Activated T-helper 2 cell treated with anti-CD3 and anti-CD28 coated beads, Interferon-gamma antibody, Interleukin-2, Interleukin-4, amounts not matched to agents 10 μg/mL and 5 μg/mL and 100 μg/mL, durations not matched to agents 14 hours and 24 hours and 36 hours (primary cell): ENCODE data around the gene LYPD6. TPM values are rescaled to one million over a fixed set of nuclear protein-coding genes. Genes with fewer than 3 reads are reported as not detected.
"Not testable (repeated sequence)": the region's sequence is repeated elsewhere in the genome, so short reads cannot be mapped to it uniquely, and the experiment has no call there.

ENCODE experiments used
- DNase-seq: peaks from one replicate; pipeline ENCODE4 v3.0.0; 2021; ENCODE audit warnings: low spot score
- H3K27ac Mint-ChIP-seq: one replicate; pipeline ENCODE4 v1.8.0; 2021; ENCODE audit warnings: mixed read lengths
- H3K27me3 Mint-ChIP-seq: one replicate; pipeline ENCODE4 v1.8.0; 2021; ENCODE audit warnings: low read depth, mixed read lengths
- H3K36me3 Mint-ChIP-seq: one replicate; pipeline ENCODE4 v1.8.0; 2021; ENCODE audit warnings: low read depth, mixed read lengths
- H3K4me1 Mint-ChIP-seq: one replicate; pipeline ENCODE4 v1.8.0; 2021; ENCODE audit warnings: low read depth, mixed read lengths
- H3K4me3 Mint-ChIP-seq: one replicate; pipeline ENCODE4 v1.8.0; 2021; ENCODE audit warnings: low read depth, mild to moderate bottlenecking, moderate library complexity, mixed read lengths
- H3K9me3 Mint-ChIP-seq: one replicate; pipeline ENCODE4 v1.8.0; 2021; ENCODE audit warnings: mixed read lengths
- intact Hi-C: fragments of 100-400 bp; cut with micrococcal nuclease; formaldehyde crosslinking; loops from one replicate; pipeline ENCODE4 v1.15.1; 2023
- total RNA-seq: library from RNA; stranded (reverse); gene quantifications from 2 replicates; pipeline ENCODE4 v1.2.3, GENCODE V29; 2022

Gene LYPD6
- not detected in 2 replicates for total RNA-seq

- Mint-ChIP-seq H3K4me1 (no peaks in the 10 kb centered on the region), H3K36me3 (no peaks in the 10 kb centered on the region), H3K4me3 (no peak within 1 kb of the TSS), H3K27ac (no peak within 1 kb of the TSS), H3K9me3 (no peaks in the 10 kb centered on the region), H3K27me3 (peaks cover 52% of the 10 kb centered on the region)
- intact Hi-C loops = no loop called here
- DNase-seq = no peak
Observed at GRCh38 chr2:149330127-149331022, at the start of gene LYPD6. LYPD6 (plus strand) TSS chr2:149330587; CDS start chr2:149437709, 107,122 bp downstream.

- Mint-ChIP-seq H3K36me3 (no peaks in the 10 kb centered on the region), H3K4me3 (no peak overlapping the region), H3K4me1 (no peaks in the 10 kb centered on the region), H3K9me3 (no peaks in the 10 kb centered on the region), H3K27me3 (no peaks in the 10 kb centered on the region), H3K27ac (no peak overlapping the region)
- DNase-seq = no peak
- intact Hi-C loops = no loop called here
Observed at GRCh38 chr2:149281441-149281840, 48.9 kb upstream of the LYPD6 start.

- no peaks in the 10 kb centered on the region for H3K4me1 Mint-ChIP-seq
- intact Hi-C loops = no loop called here
- no peak overlapping the region for H3K27ac Mint-ChIP-seq
- no peak overlapping the region for H3K4me3 Mint-ChIP-seq
- DNase-seq = no peak
- H3K36me3 Mint-ChIP-seq = no peaks in the 10 kb centered on the region
- H3K27me3 Mint-ChIP-seq = peaks cover 2% of the 10 kb centered on the region
- no peaks in the 10 kb centered on the region for H3K9me3 Mint-ChIP-seq
Observed at GRCh38 chr2:149290662-149291061, 39.7 kb upstream of the LYPD6 start.

- Mint-ChIP-seq H3K36me3 (no peaks in the 10 kb centered on the region), H3K4me1 (no peaks in the 10 kb centered on the region), H3K27me3 (peaks cover 2% of the 10 kb centered on the region), H3K4me3 (no peak overlapping the region), H3K27ac (no peak overlapping the region), H3K9me3 (no peaks in the 10 kb centered on the region)
- DNase-seq = no peak
- intact Hi-C loops = no loop called here
Observed at GRCh38 chr2:149291881-149292280, 38.5 kb upstream of the LYPD6 start.

GRCh38 chr2:149296031-149296430 is 34.4 kb upstream of the LYPD6 start:
- no peak overlapping the region for H3K27ac Mint-ChIP-seq
- DNase-seq = no peak
- no peaks in the 10 kb centered on the region for H3K4me1 Mint-ChIP-seq
- peaks cover 4% of the 10 kb centered on the region for H3K27me3 Mint-ChIP-seq
- no peak overlapping the region for H3K4me3 Mint-ChIP-seq
- H3K9me3 Mint-ChIP-seq = no peaks in the 10 kb centered on the region
- intact Hi-C loops = no loop called here
- H3K36me3 Mint-ChIP-seq = no peaks in the 10 kb centered on the region

GRCh38 chr2:149307014-149307413 is 23.4 kb upstream of the LYPD6 start:
- H3K9me3 Mint-ChIP-seq = no peaks in the 10 kb centered on the region
- no peak overlapping the region for H3K27ac Mint-ChIP-seq
- no peak overlapping the region for H3K4me3 Mint-ChIP-seq
- intact Hi-C loops = no loop called here
- H3K36me3 Mint-ChIP-seq = no peaks in the 10 kb centered on the region
- peaks cover 3% of the 10 kb centered on the region for H3K27me3 Mint-ChIP-seq
- H3K4me1 Mint-ChIP-seq = no peaks in the 10 kb centered on the region
- DNase-seq = no peak

GRCh38 chr2:149310349-149310748 is 20.0 kb upstream of the LYPD6 start:
- intact Hi-C loops = loop anchor here (5.0 kb wide), 2 partner anchors 268 to 293 kb away; no protein-coding TSS in a partner anchor
- H3K4me3 Mint-ChIP-seq = no peak overlapping the region
- no peak for DNase-seq
- no peaks in the 10 kb centered on the region for H3K36me3 Mint-ChIP-seq
- H3K4me1 Mint-ChIP-seq = peaks cover 3% of the 10 kb centered on the region
- H3K27ac Mint-ChIP-seq = no peak overlapping the region
- H3K27me3 Mint-ChIP-seq = peaks cover 6% of the 10 kb centered on the region
- H3K9me3 Mint-ChIP-seq = no peaks in the 10 kb centered on the region

GRCh38 chr2:149312039-149312438 is 18.3 kb upstream of the LYPD6 start:
- no peak for DNase-seq
- no peaks in the 10 kb centered on the region for H3K9me3 Mint-ChIP-seq
- peaks cover 3% of the 10 kb centered on the region for H3K4me1 Mint-ChIP-seq
- intact Hi-C loops = loop anchor here (5.0 kb wide), 2 partner anchors 270 to 295 kb away; no protein-coding TSS in a partner anchor
- no peak overlapping the region for H3K4me3 Mint-ChIP-seq
- H3K36me3 Mint-ChIP-seq = no peaks in the 10 kb centered on the region
- no peak overlapping the region for H3K27ac Mint-ChIP-seq
- H3K27me3 Mint-ChIP-seq = peaks cover 3% of the 10 kb centered on the region

GRCh38 chr2:149313512-149313972 is 16.8 kb upstream of the LYPD6 start:
- Mint-ChIP-seq H3K27me3 (peaks cover 3% of the 10 kb centered on the region), H3K27ac (no peak overlapping the region), H3K9me3 (peaks cover 3% of the 10 kb centered on the region), H3K4me1 (peaks cover 3% of the 10 kb centered on the region), H3K36me3 (no peaks in the 10 kb centered on the region), H3K4me3 (no peak overlapping the region)
- intact Hi-C loops = loop anchor here (5.0 kb wide), 2 partner anchors 271 to 296 kb away; no protein-coding TSS in a partner anchor
- DNase-seq = no peak

- H3K4me3 Mint-ChIP-seq = no peak overlapping the region
- no peaks in the 10 kb centered on the region for H3K36me3 Mint-ChIP-seq
- no peak for DNase-seq
- no peak overlapping the region for H3K27ac Mint-ChIP-seq
- H3K4me1 Mint-ChIP-seq = peaks cover 3% of the 10 kb centered on the region
- H3K9me3 Mint-ChIP-seq = peaks cover 3% of the 10 kb centered on the region
- H3K27me3 Mint-ChIP-seq = peaks cover 3% of the 10 kb centered on the region
- intact Hi-C loops = loop anchor here (5.0 kb wide), 2 partner anchors 272 to 297 kb away; no protein-coding TSS in a partner anchor
Observed at GRCh38 chr2:149314687-149315086, 15.7 kb upstream of the LYPD6 start.

GRCh38 chr2:149315461-149315860 is 14.9 kb upstream of the LYPD6 start:
- Mint-ChIP-seq H3K36me3 (no peaks in the 10 kb centered on the region), H3K4me3 (no peak overlapping the region), H3K27me3 (peaks cover 3% of the 10 kb centered on the region), H3K4me1 (peaks cover 3% of the 10 kb centered on the region), H3K27ac (no peak overlapping the region), H3K9me3 (peaks cover 3% of the 10 kb centered on the region)
- DNase-seq = no peak
- intact Hi-C loops = no loop called here

GRCh38 chr2:149318566-149318965 is 11.8 kb upstream of the LYPD6 start:
- not testable (repeated sequence) for H3K27me3 Mint-ChIP-seq

GRCh38 chr2:149320362-149320761 is 10.0 kb upstream of the LYPD6 start:
- Mint-ChIP-seq H3K4me1 (no peaks in the 10 kb centered on the region), H3K9me3 (peaks cover 3% of the 10 kb centered on the region), H3K27me3 (peaks cover under 1% of the 10 kb centered on the region), H3K27ac (no peak overlapping the region), H3K4me3 (no peak overlapping the region), H3K36me3 (no peaks in the 10 kb centered on the region)
- intact Hi-C loops = no loop called here
- no peak for DNase-seq

More at GRCh38 chr2:149318566-149318965, 11.8 kb upstream of the LYPD6 start:
- H3K36me3 Mint-ChIP-seq, intact Hi-C loops, H3K4me1 Mint-ChIP-seq, DNase-seq, H3K4me3 Mint-ChIP-seq, H3K27ac Mint-ChIP-seq, H3K9me3 Mint-ChIP-seq: not testable (repeated sequence)
